IPS DF 6.9 (cell line): ENCODE measurements around the gene ST6GALNAC1.

Source experiments
- DNase-seq: peaks from one replicate; pipeline ENCODE4 v3.0.0-alpha.2; 2013; ENCODE audit warnings: low read depth, low spot score
- H3K27ac ChIP-seq: one replicate; pipeline ENCODE4 v1.5.1; 2013; ENCODE audit warnings: low read length, control low read depth
- H3K27me3 ChIP-seq: 2 replicates; pipeline ENCODE4 v1.6.1; 2013; ENCODE audit warnings: mild to moderate bottlenecking, low read length; ENCODE audit not compliant: control insufficient read depth, insufficient read depth
- H3K36me3 ChIP-seq: 2 replicates; pipeline ENCODE4 v1.6.1; 2013; ENCODE audit warnings: low read length; ENCODE audit not compliant: control insufficient read depth, insufficient read depth
- H3K4me1 ChIP-seq: 2 replicates; pipeline ENCODE4 v1.6.1; 2013; ENCODE audit warnings: low read length; ENCODE audit not compliant: control insufficient read depth, insufficient read depth
- H3K4me3 ChIP-seq: 2 replicates; pipeline ENCODE4 v1.5.1; 2013; ENCODE audit warnings: mild to moderate bottlenecking, low read length
- H3K9me3 ChIP-seq: 2 replicates; pipeline ENCODE4 v1.6.1; 2013; ENCODE audit warnings: low read length, inconsistent platforms; ENCODE audit not compliant: control insufficient read depth, insufficient read depth
- WGBS: extraction: QIAGEN DNeasy Blood & Tissue Kit; methylation state at CpG from one replicate; pipeline ENCODE4 v1.1.7; 2013; ENCODE audit warnings: mixed read lengths, missing lambda C conversion rate; ENCODE audit not compliant: insufficient read length, insufficient coverage; 5-methylcytosine and 5-hydroxymethylcytosine counted together

Gene ST6GALNAC1

DNA sequence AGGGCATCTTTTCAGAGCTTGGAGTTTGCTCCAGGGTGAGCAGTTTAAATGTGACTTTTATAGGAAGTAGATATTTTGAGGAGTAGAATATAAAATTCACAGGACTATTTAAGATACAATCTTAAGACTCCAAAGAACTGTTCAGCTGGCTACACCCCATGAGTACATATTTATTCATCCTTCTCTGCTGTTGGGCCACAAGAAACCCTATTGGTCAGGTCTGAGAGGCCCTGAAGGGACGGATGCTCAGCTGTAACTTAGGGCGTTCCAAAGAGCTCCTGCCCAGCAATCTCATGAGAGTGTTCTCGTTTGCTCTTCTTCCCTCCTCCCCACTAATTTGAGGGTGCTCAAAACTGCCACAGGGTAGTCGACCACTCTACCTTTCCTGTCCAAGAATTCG, 65.2 kb downstream of the ST6GALNAC1 start:
- no peak overlapping the region for H3K27ac ChIP-seq
- H3K4me1 ChIP-seq, result 0 out of 2 replicates have a peak, but pooled peaks cover 2% of the 10 kb centered on the region
- no peaks in the 10 kb centered on the region for H3K9me3 ChIP-seq
- H3K36me3 ChIP-seq, result no peaks in the 10 kb centered on the region
- peaks cover 5% of the 10 kb centered on the region for H3K27me3 ChIP-seq
- no peak for DNase-seq
- WGBS, result no CpG with 5 or more reads among the region's 5 CpGs
- no peak overlapping the region for H3K4me3 ChIP-seq

DNA sequence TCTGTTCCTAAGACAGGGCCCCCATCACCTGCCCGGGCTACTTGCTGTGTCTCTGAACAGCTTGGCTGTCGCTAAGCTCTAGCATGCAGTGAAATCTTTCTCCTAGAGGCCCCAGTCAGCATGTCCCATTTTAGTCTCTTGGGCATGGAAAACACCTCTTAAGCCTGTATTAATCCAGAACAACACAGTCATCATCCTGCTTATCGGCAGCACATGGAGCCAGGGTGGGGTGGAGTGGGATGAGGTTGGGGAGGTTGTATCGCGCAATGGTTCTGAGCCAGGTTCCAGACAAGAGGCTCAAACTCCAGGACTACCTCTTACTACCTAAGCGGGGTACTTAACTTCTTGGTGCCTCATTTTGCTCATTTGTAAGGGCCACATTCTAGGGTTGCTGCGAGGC, 65.7 kb downstream of the ST6GALNAC1 start:
- no peaks in the 10 kb centered on the region for H3K36me3 ChIP-seq
- no peaks in the 10 kb centered on the region for H3K9me3 ChIP-seq
- no CpG with 5 or more reads among the region's 7 CpGs for WGBS
- H3K4me3 ChIP-seq, result no peak overlapping the region
- H3K27ac ChIP-seq, result no peak overlapping the region
- H3K4me1 ChIP-seq, result 0 out of 2 replicates have a peak, but pooled peaks cover 2% of the 10 kb centered on the region
- no peak for DNase-seq
- peaks cover 5% of the 10 kb centered on the region for H3K27me3 ChIP-seq

DNA sequence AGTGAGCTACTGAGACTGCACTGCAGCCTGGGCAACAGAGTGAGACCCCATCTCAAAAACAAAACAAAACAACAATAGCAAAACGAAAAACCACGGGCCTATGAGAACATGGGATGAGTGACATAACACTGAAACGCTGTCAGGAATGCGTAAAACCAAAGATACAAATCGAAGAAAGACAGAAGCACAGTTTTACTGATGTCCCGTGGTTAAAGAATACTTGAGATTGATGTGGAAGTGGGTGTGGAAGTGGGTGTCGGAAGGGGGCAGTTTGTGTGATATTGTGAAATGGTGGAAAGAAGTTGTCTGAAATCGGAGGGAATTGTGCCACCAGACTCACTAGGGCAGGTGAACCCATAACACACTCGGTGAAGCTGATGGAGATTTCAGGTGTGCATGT, 67.4 kb downstream of the ST6GALNAC1 start:
- DNase-seq, result no peak
- H3K4me3 ChIP-seq, result no peak overlapping the region
- H3K9me3 ChIP-seq, result no peaks in the 10 kb centered on the region
- 0 out of 2 replicates have a peak, but pooled peaks cover under 1% of the 10 kb centered on the region for H3K4me1 ChIP-seq
- WGBS, result 100% methylated on average over 2 of the region's 9 CpGs
- peaks cover 5% of the 10 kb centered on the region for H3K27me3 ChIP-seq
- no peak overlapping the region for H3K27ac ChIP-seq
- no peaks in the 10 kb centered on the region for H3K36me3 ChIP-seq

DNA sequence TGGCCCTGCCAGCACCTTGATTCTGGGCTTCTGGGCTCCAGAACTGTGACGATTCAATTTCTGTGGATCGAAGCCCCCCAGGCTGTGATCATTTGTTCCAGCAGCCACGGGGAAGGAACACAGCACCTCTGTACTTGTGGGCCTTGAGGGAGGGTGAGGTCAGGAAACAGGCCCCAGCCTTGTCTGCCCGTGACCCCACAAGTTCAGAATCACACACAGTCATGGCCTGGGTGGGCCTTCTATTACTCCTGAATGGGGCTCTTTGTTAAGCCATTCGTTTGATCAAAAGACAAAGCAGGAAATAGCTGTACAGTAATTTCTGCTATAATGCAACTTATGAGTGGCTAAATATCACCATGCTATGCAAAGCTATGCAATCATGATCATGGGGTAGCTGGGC, 68.0 kb downstream of the ST6GALNAC1 start:
- H3K36me3 ChIP-seq, result no peaks in the 10 kb centered on the region
- H3K27me3 ChIP-seq, result peaks cover 5% of the 10 kb centered on the region
- H3K4me3 ChIP-seq, result no peak overlapping the region
- H3K9me3 ChIP-seq, result no peaks in the 10 kb centered on the region
- WGBS, result no CpG with 5 or more reads among the region's 5 CpGs
- no peak for DNase-seq
- H3K27ac ChIP-seq, result no peak overlapping the region
- no peaks in the 10 kb centered on the region for H3K4me1 ChIP-seq
